Testis (tissue), 3 donors: ENCODE data around the gene MYO15B. TPM values are rescaled to one million over a fixed set of nuclear protein-coding genes. Genes with fewer than 3 reads are reported as not detected.

Experiments used
- DNase-seq: peaks from one replicate; pipeline ENCODE4 v3.0.0-alpha.2; 2019
- H3K27ac ChIP-seq, 2 donors: fragments of 200-600 bp; sonication (generic); one replicate each; pipeline ENCODE4 v1.5.1; 2019
- H3K27me3 ChIP-seq: fragments of 200-600 bp; sonication (generic); one replicate; pipeline ENCODE4 v1.5.1; 2019
- H3K36me3 ChIP-seq: fragments of 200-600 bp; sonication (generic); one replicate; pipeline ENCODE4 v1.5.1; 2017; ENCODE audit warnings: low read depth; ENCODE audit errors: missing control alignments
- H3K4me1 ChIP-seq: fragments of 200-600 bp; sonication (generic); one replicate; pipeline ENCODE4 v1.5.1; 2019
- H3K4me3 ChIP-seq, 2 donors: fragments of 200-600 bp; sonication (generic); one replicate each; pipeline ENCODE4 v1.5.1; 2017 to 2019
- H3K9me3 ChIP-seq: fragments of 200-600 bp; sonication (generic); one replicate; pipeline ENCODE4 v1.5.1; 2017
- CTCF ChIP-seq, 3 experiments: fragments of 450-650 bp in 2 of 3; fragments of 200-600 bp in 1 of 3; sonication (generic) in 1 of 3; IDR thresholded peaks; one replicate each; pipeline ENCODE4 v1.5.1; 2016 to 2019; ENCODE audit warnings: antibody characterized with exemption in 3 of 3, mild to moderate bottlenecking in 2 of 3, moderate library complexity in 1 of 3
- POLR2A ChIP-seq: fragments of 450-650 bp; IDR thresholded peaks from one replicate; pipeline ENCODE4 v1.6.1; 2017; ENCODE audit warnings: antibody characterized with exemption, mild to moderate bottlenecking, moderate library complexity
- WGBS, 2 donors: methylation state at CpG; one replicate each; pipeline ENCODE4 v1.1.5; 2018; 5-methylcytosine and 5-hydroxymethylcytosine counted together
- intact Hi-C: fragments of 100-400 bp; cut with DNase I; formaldehyde crosslinking; loops from one replicate; pipeline ENCODE4 v1.15.1; 2023; ENCODE audit warnings: low total_unique reads
- polyA plus RNA-seq: library from polyadenylated mRNA; stranded (reverse); fragments of 350-450 nt; fragmentation: Illumina TruSeq; extraction: RNeasy Lipid Tissue Mini Kit (QIAGEN cat#74804); gene quantifications from one replicate; pipeline ENCODE4 v1.2.3, GENCODE V29; 2014; ENCODE audit warnings: low read depth, low replicate concordance; ENCODE audit not compliant: insufficient read depth
- total RNA-seq, 2 donors: library from RNA; depleted of rRNA; stranded (reverse); fragments of >200 nt; gene quantifications; one replicate each; pipeline ENCODE4 v1.2.3, GENCODE V29; 2016

Gene MYO15B
- total and polyA plus RNA-seq, 3 donors from 2014 or later: 70.4 to 142 (median 139) TPM

- no peak overlapping the region for H3K27ac ChIP-seq
- no peak for DNase-seq
- H3K27me3 ChIP-seq: no peaks in the 10 kb centered on the region
- 83 to 91% methylated on average over 8 of the region's 8 CpGs for WGBS, 2 donors
- H3K9me3 ChIP-seq: no peaks in the 10 kb centered on the region
- intact Hi-C loops: no loop called here
- no peaks in the 10 kb centered on the region for H3K36me3 ChIP-seq
- TF ChIP-seq POLR2A (no peak), CTCF (IDR thresholded peaks at IDR 0.05) (no peak)
- no peak overlapping the region for H3K4me3 ChIP-seq
- peaks cover 6% of the 10 kb centered on the region for H3K4me1 ChIP-seq
Measured at GRCh38 chr17:75553295-75554110, 34.1 kb upstream of the MYO15B start.

GRCh38 chr17:75555679-75556153 is 31.9 kb upstream of the MYO15B start:
- Histone ChIP-seq H3K4me1 (peaks cover 6% of the 10 kb centered on the region), H3K27me3 (no peaks in the 10 kb centered on the region), H3K27ac (no peak overlapping the region), H3K4me3 (no peak overlapping the region), H3K36me3 (no peaks in the 10 kb centered on the region), H3K9me3 (no peaks in the 10 kb centered on the region)
- no peak for TF ChIP-seq POLR2A
- TF ChIP-seq CTCF (IDR thresholded peaks at IDR 0.05): no peak
- intact Hi-C loops: no loop called here
- DNase-seq: no peak
- 94 to 99% methylated on average over 11 to 21 of the region's 21 CpGs for WGBS, 2 donors

GRCh38 chr17:75557075-75557851 is 30.3 kb upstream of the MYO15B start:
- WGBS, 2 donors: 48 to 58% methylated on average over 9 to 15 of the region's 15 CpGs
- TF ChIP-seq POLR2A: no peak
- no peak for TF ChIP-seq CTCF (IDR thresholded peaks at IDR 0.05)
- no peak for DNase-seq
- intact Hi-C loops: no loop called here
- no peak overlapping the region for H3K4me3 ChIP-seq
- no peak overlapping the region for H3K27ac ChIP-seq
- no peaks in the 10 kb centered on the region for H3K9me3 ChIP-seq
- peaks cover 6% of the 10 kb centered on the region for H3K4me1 ChIP-seq
- no peaks in the 10 kb centered on the region for H3K27me3 ChIP-seq
- no peaks in the 10 kb centered on the region for H3K36me3 ChIP-seq

GRCh38 chr17:75557852-75558665 is 29.5 kb upstream of the MYO15B start:
- TF ChIP-seq CTCF (IDR thresholded peaks at IDR 0.05) (no peak), POLR2A (no peak)
- intact Hi-C loops: no loop called here
- no peak for DNase-seq
- H3K36me3 ChIP-seq: no peaks in the 10 kb centered on the region
- no peaks in the 10 kb centered on the region for H3K27me3 ChIP-seq
- peaks cover 10% of the 10 kb centered on the region for H3K4me1 ChIP-seq
- WGBS, 2 donors: 93 to 100% methylated on average over 1 to 18 of the region's 18 CpGs
- no peak overlapping the region for H3K27ac ChIP-seq
- H3K9me3 ChIP-seq: no peaks in the 10 kb centered on the region
- H3K4me3 ChIP-seq: no peak overlapping the region
